SK-N-SH (cell line): Measurements from ENCODE around the gene LAMTOR4. TPM values are rescaled to one million over a fixed set of nuclear protein-coding genes. Genes with fewer than 3 reads are reported as not detected.

ENCODE experiments used
- CTCF ChIA-PET: fragments of 300-600, 350-600 bp; formaldehyde crosslinking; extraction: SDS; loops from one replicate; lab custom pipeline; 2021; lab: Yijun Ruan, JAX
- POLR2A ChIA-PET: fragments of 350-600 bp; sonication (Branson Sonifier 250); formaldehyde crosslinking; extraction: SDS; loops from one replicate; lab custom pipeline; 2020; ENCODE audit warnings: antibody characterized with exemption, inconsistent platforms; lab: Yijun Ruan, JAX
- DNase-seq: peaks from one replicate; pipeline ENCODE4 v3.0.0; 2012
- H2AFZ ChIP-seq: fragments of 200-600 bp; sonication (generic); 2 replicates; pipeline ENCODE4 v1.8.1; 2016; ENCODE audit warnings: antibody characterized with exemption, mild to moderate bottlenecking, low read depth
- H3F3A ChIP-seq: fragments of 200-600 bp; sonication (generic); replicated peaks from 2 replicates; pipeline ENCODE3; 2016; ENCODE audit warnings: antibody characterized with exemption, mild to moderate bottlenecking; ENCODE audit not compliant: insufficient read depth
- H3K27ac ChIP-seq, 2 experiments: fragments of 200-500 bp in 1 of 2; fragments of 200-600 bp in 1 of 2; sonication (Bioruptor generic) in 1 of 2; sonication (generic), shearing (Covaris generic) in 1 of 2; 2 replicates each; pipeline versions ENCODE4 v1.5.1 to v1.6.1; 2014 to 2016; ENCODE audit warnings: low read depth in 2 of 2, inconsistent platforms in 1 of 2, low read length in 1 of 2, mild to moderate bottlenecking in 1 of 2, mixed read lengths in 1 of 2
- H3K27me3 ChIP-seq: fragments of 200-600 bp; sonication (generic), shearing (Covaris generic); 2 replicates; pipeline ENCODE4 v1.6.1; 2016; ENCODE audit warnings: mixed run types; ENCODE audit not compliant: insufficient read depth
- H3K36me3 ChIP-seq, 2 experiments: fragments of 200-500 bp in 1 of 2; fragments of 200-600 bp in 1 of 2; sonication (Bioruptor generic) in 1 of 2; sonication (generic) in 1 of 2; replicated peaks in 1 of 2; 2 replicates each; pipeline versions ENCODE3 to v1.5.1; 2014 to 2016; ENCODE audit warnings: low read length in 1 of 2, mild to moderate bottlenecking in 1 of 2; ENCODE audit not compliant: insufficient read depth in 2 of 2, control insufficient read depth in 1 of 2
- H3K4me1 ChIP-seq, 2 experiments: fragments of 200-500 bp in 1 of 2; fragments of 200-600 bp in 1 of 2; sonication (Bioruptor generic) in 1 of 2; sonication (generic), shearing (Covaris generic) in 1 of 2; 2 replicates each; pipeline versions ENCODE4 v1.5.1 to v1.6.1; 2014 to 2016; ENCODE audit warnings: low read depth in 1 of 2, low read length in 1 of 2, mixed run types in 1 of 2; ENCODE audit not compliant: insufficient read depth in 2 of 2, control insufficient read depth in 1 of 2
- H3K4me2 ChIP-seq: fragments of 200-600 bp; sonication (generic), shearing (Covaris generic); 2 replicates; pipeline ENCODE4 v1.6.1; 2017; ENCODE audit warnings: mixed run types
- H3K4me3 ChIP-seq, 2 experiments: fragments of 200-500 bp in 1 of 2; fragments of 200-600 bp in 1 of 2; sonication (Bioruptor generic) in 1 of 2; sonication (generic), shearing (Covaris generic) in 1 of 2; 2 replicates each; pipeline versions ENCODE4 v1.5.1 to v1.8.1; 2014 to 2016; ENCODE audit warnings: low read depth in 2 of 2, inconsistent platforms in 1 of 2, low read length in 1 of 2, mild to moderate bottlenecking in 1 of 2, mixed read lengths in 1 of 2, moderate library complexity in 1 of 2
- H3K79me2 ChIP-seq: fragments of 200-600 bp; sonication (generic); 2 replicates; pipeline ENCODE4 v1.8.1; 2017; ENCODE audit warnings: mild to moderate bottlenecking; ENCODE audit not compliant: insufficient read depth
- H3K9ac ChIP-seq: fragments of 200-600 bp; sonication (generic); 2 replicates; pipeline ENCODE4 v1.6.1; 2017; ENCODE audit warnings: mixed run types
- H3K9me2 ChIP-seq: fragments of 200-600 bp; sonication (generic); 2 replicates; pipeline ENCODE4 v1.6.1; 2017; ENCODE audit warnings: mixed run types
- H3K9me3 ChIP-seq: fragments of 200-600 bp; sonication (generic); 2 replicates; pipeline ENCODE4 v1.6.1; 2017; ENCODE audit warnings: mixed run types, mild to moderate bottlenecking, moderate library complexity
- H4K20me1 ChIP-seq: fragments of 200-600 bp; sonication (generic); 2 replicates; pipeline ENCODE4 v1.6.1; 2017; ENCODE audit warnings: mild to moderate bottlenecking, mixed run types; ENCODE audit not compliant: insufficient read depth
- FOSL2 ChIP-seq: IDR thresholded peaks from 2 replicates; pipeline ENCODE4 v1.4.0; 2012; ENCODE audit warnings: low read depth, mild to moderate bottlenecking, moderate library complexity, borderline replicate concordance
- MAX ChIP-seq: IDR thresholded peaks from 2 replicates; pipeline ENCODE4 v1.4.0; 2012; ENCODE audit warnings: low read depth
- MXI1 ChIP-seq: IDR thresholded peaks from 2 replicates; pipeline ENCODE4 v1.6.1; 2012; ENCODE audit warnings: mild to moderate bottlenecking, low read depth, low read length, improper control_type of control experiment
- POLR2AphosphoS5 ChIP-seq: IDR thresholded peaks from 2 replicates; pipeline ENCODE4 v1.6.1; 2012; ENCODE audit warnings: low read depth, low read length
- WGBS: methylation state at CpG from one replicate; pipeline ENCODE4 v1.1.6; 2017; ENCODE audit warnings: low lambda C conversion rate; 5-methylcytosine and 5-hydroxymethylcytosine counted together
- polyA plus RNA-seq, 3 experiments: library from polyadenylated mRNA; depleted of rRNA; stranded (reverse); fragments of >200 nt; gene quantifications; 2 replicates each; pipeline ENCODE4 v1.2.3, GENCODE V29; 2012
- TF ChIP-seq, protein P1 (sequence below): fragments of 150-350 bp; IDR thresholded peaks from 2 replicates; pipeline ENCODE4 v1.6.1; 2016; ENCODE audit warnings: mild to moderate bottlenecking, low read depth, low read length
- TF ChIP-seq, protein P2 (sequence below): fragments of 200-600 bp; sonication (generic); IDR thresholded peaks from 2 replicates; pipeline ENCODE4 v1.6.1; 2017; ENCODE audit warnings: antibody characterized with exemption, mild to moderate bottlenecking, moderate library complexity

The LAMTOR4 gene
- polyA plus RNA-seq, 1 of the 3 experiments (the other 2 are of a cell fraction) = 630 TPM

DNA sequence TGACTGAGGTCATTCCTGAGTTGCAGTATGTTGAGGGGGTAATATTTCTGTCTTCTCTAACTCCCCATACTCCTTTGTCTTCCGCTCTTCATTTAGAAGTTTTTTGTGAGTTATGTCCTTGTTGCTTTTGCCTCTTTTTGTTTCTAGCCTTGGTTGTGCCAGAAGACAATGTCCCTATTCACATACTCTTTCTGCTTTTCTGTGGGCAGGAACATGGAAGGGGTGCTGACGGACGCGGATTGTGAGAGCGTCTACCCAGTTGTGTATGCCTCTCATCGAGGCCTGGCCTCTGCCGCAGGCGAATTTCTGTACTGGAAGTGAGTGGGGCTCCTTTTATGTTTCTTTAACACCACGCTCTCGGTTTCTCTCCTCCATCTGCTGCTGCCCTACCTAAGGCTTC lies 49.5 kb downstream of the LAMTOR4 start:
- Histone ChIP-seq H3K27ac (no peak overlapping the region), H3K27me3 (no peaks in the 10 kb centered on the region; the same call in 1 of the 2 replicates), H3K4me1 (no peaks in the 10 kb centered on the region), H3K9ac (no peak overlapping the region), H3K9me3 (no peaks in the 10 kb centered on the region), H3K9me2 (no peaks in the 10 kb centered on the region), H3K79me2 (no peaks in the 10 kb centered on the region), H3K36me3 (no peaks in the 10 kb centered on the region), H2AFZ (no peak overlapping the region), H4K20me1 (no peaks in the 10 kb centered on the region), H3K4me2 (no peak overlapping the region), H3F3A (no peaks in the 10 kb centered on the region), H3K4me3 (no peak overlapping the region)
- POLR2A ChIA-PET = no interaction called here
- no peak for DNase-seq
- 80% methylated on average over 10 of the region's 10 CpGs for WGBS
- TF ChIP-seq, protein P1, sequence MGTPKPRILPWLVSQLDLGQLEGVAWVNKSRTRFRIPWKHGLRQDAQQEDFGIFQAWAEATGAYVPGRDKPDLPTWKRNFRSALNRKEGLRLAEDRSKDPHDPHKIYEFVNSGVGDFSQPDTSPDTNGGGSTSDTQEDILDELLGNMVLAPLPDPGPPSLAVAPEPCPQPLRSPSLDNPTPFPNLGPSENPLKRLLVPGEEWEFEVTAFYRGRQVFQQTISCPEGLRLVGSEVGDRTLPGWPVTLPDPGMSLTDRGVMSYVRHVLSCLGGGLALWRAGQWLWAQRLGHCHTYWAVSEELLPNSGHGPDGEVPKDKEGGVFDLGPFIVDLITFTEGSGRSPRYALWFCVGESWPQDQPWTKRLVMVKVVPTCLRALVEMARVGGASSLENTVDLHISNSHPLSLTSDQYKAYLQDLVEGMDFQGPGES = no peak
- CTCF ChIA-PET = interaction anchor here (5.7 kb wide), 1 partner anchor 9 kb away, joined by 23 read pairs; no protein-coding TSS in a partner anchor

DNA sequence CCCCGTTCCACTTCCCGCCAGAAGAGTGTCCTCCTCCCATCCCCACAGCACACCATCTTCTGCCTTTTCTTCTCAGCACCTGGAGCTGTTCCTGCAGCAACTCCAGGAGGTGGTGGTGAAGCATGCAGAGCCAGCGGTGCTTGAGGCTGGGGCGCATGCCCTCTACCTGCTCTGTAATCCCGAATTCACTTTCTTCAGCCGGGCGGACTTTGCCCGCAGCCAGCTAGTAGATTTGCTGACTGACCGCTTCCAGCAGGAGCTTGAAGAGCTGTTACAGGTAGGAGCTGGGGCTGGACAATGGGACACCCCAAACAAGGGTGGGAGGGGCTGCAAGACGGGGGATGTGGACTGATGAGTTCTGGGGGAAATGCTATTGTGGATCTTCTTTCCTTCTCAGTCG lies 52.0 kb downstream of the LAMTOR4 start:
- H3K4me3 ChIP-seq = no peak overlapping the region
- no peak for DNase-seq
- WGBS = 83% methylated on average over 11 of the region's 11 CpGs
- H3K9me3 ChIP-seq = no peaks in the 10 kb centered on the region
- no peaks in the 10 kb centered on the region for H3K79me2 ChIP-seq
- no peaks in the 10 kb centered on the region for H3F3A ChIP-seq
- H3K27me3 ChIP-seq = no peaks in the 10 kb centered on the region; the same call in 1 of the 2 replicates
- ChIA-PET POLR2A (interaction anchor here (1.1 kb wide), 1 partner anchor 10 kb away, joined by 3 read pairs; no protein-coding TSS in a partner anchor), CTCF (interaction anchor here (1.2 to 5.7 kb wide), 3 partner anchors 12 to 72 kb away, joined by 3 to 23 read pairs (median 5); no protein-coding TSS in a partner anchor)
- H3K4me2 ChIP-seq = no peak overlapping the region
- no peaks in the 10 kb centered on the region for H3K9me2 ChIP-seq
- no peak overlapping the region for H2AFZ ChIP-seq
- H3K27ac ChIP-seq = no peak overlapping the region
- H3K4me1 ChIP-seq = no peaks in the 10 kb centered on the region
- TF ChIP-seq POLR2AphosphoS5 (no peak), MAX (no peak), MXI1 (no peak), FOSL2 (no peak)
- TF ChIP-seq, protein P2, sequence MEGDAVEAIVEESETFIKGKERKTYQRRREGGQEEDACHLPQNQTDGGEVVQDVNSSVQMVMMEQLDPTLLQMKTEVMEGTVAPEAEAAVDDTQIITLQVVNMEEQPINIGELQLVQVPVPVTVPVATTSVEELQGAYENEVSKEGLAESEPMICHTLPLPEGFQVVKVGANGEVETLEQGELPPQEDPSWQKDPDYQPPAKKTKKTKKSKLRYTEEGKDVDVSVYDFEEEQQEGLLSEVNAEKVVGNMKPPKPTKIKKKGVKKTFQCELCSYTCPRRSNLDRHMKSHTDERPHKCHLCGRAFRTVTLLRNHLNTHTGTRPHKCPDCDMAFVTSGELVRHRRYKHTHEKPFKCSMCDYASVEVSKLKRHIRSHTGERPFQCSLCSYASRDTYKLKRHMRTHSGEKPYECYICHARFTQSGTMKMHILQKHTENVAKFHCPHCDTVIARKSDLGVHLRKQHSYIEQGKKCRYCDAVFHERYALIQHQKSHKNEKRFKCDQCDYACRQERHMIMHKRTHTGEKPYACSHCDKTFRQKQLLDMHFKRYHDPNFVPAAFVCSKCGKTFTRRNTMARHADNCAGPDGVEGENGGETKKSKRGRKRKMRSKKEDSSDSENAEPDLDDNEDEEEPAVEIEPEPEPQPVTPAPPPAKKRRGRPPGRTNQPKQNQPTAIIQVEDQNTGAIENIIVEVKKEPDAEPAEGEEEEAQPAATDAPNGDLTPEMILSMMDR = no peak
- H3K36me3 ChIP-seq = no peaks in the 10 kb centered on the region
- H3K9ac ChIP-seq = no peak overlapping the region
- no peaks in the 10 kb centered on the region for H4K20me1 ChIP-seq

Other genes starting within 250 kb of the LAMTOR4 start
- 6.6 and 7.6 TPM in 2 replicates for gene TRIM4, start 229.4 kb upstream of the LAMTOR4 start, polyA plus RNA-seq (2012; rRNA removed)
- gene GJC3, start 219.3 kb upstream of the LAMTOR4 start, polyA plus RNA-seq (2012; rRNA removed) = not detected in 2 replicates
- gene AZGP1, start 172.9 kb upstream of the LAMTOR4 start, polyA plus RNA-seq (2012; rRNA removed) = 0.15 TPM in 1 of 2 replicates, not detected in the other
- 21.1 and 30.7 TPM in 2 replicates for gene ZKSCAN1, start 133.3 kb upstream of the LAMTOR4 start, polyA plus RNA-seq (2012; rRNA removed)
- gene ZSCAN21, start 99.1 kb upstream of the LAMTOR4 start, polyA plus RNA-seq (2012; rRNA removed) = 17.5 and 22.8 TPM in 2 replicates
- 30.5 and 45.2 TPM in 2 replicates for gene ZNF3, start 67.2 kb upstream of the LAMTOR4 start, polyA plus RNA-seq (2012; rRNA removed)
- 413 and 435 TPM in 2 replicates for gene COPS6, start 59.9 kb upstream of the LAMTOR4 start, polyA plus RNA-seq (2012; rRNA removed)
- 235 and 241 TPM in 2 replicates for gene MCM7, start 47.5 kb upstream of the LAMTOR4 start, polyA plus RNA-seq (2012; rRNA removed)
- gene AP4M1, start 47.3 kb upstream of the LAMTOR4 start, polyA plus RNA-seq (2012; rRNA removed) = 35.0 and 39.2 TPM in 2 replicates
- 31.7 and 70.5 TPM in 2 replicates for gene TAF6, start 29.6 kb upstream of the LAMTOR4 start, polyA plus RNA-seq (2012; rRNA removed)
- 52.0 and 65.0 TPM in 2 replicates for gene CNPY4, start 29.3 kb upstream of the LAMTOR4 start, polyA plus RNA-seq (2012; rRNA removed)
- 2.5 and 4.4 TPM in 2 replicates for gene MBLAC1, start 22.0 kb upstream of the LAMTOR4 start, polyA plus RNA-seq (2012; rRNA removed)
- 13.9 and 16.4 TPM in 2 replicates for gene TRAPPC14, start 9.8 kb downstream of the LAMTOR4 start, polyA plus RNA-seq (2012; rRNA removed)
- gene GAL3ST4, start 19.7 kb downstream of the LAMTOR4 start, polyA plus RNA-seq (2012; rRNA removed) = 9.0 and 9.4 TPM in 2 replicates
- gene GPC2, start 28.5 kb downstream of the LAMTOR4 start, polyA plus RNA-seq (2012; rRNA removed) = 12.9 and 14.2 TPM in 2 replicates
- 0.10 and 0.31 TPM in 2 replicates for gene STAG3, start 29.0 kb downstream of the LAMTOR4 start, polyA plus RNA-seq (2012; rRNA removed)
- not detected in 2 replicates for gene PVRIG, start 71.0 kb downstream of the LAMTOR4 start, polyA plus RNA-seq (2012; rRNA removed)
- not detected in 2 replicates for gene SPDYE3, start 158.8 kb downstream of the LAMTOR4 start, polyA plus RNA-seq (2012; rRNA removed)
- gene PILRB, start 209.2 kb downstream of the LAMTOR4 start, polyA plus RNA-seq (2012; rRNA removed) = 55.4 and 63.7 TPM in 2 replicates
- gene PILRA, start 224.6 kb downstream of the LAMTOR4 start, polyA plus RNA-seq (2012; rRNA removed) = 0.89 and 0.99 TPM in 2 replicates